H7 (cell line): ENCODE measurements around the gene AVEN. TPM values are rescaled to one million over a fixed set of nuclear protein-coding genes. Genes with fewer than 3 reads are reported as not detected.

Experiments used
- DNase-seq: peaks from one replicate; pipeline ENCODE4 v3.0.0; 2012
- H3K27me3 ChIP-seq: 2 replicates; pipeline ENCODE4 v1.6.0; 2011; ENCODE audit warnings: mild to moderate bottlenecking, low read length; ENCODE audit not compliant: control insufficient read depth, insufficient read depth
- H3K36me3 ChIP-seq: replicated peaks from 2 replicates; pipeline ENCODE4 v1.5.1; 2011; ENCODE audit warnings: low read length; ENCODE audit not compliant: control insufficient read depth, insufficient read depth
- H3K4me3 ChIP-seq: 2 replicates; pipeline ENCODE4 v1.5.1; 2011; ENCODE audit warnings: low read depth, mild to moderate bottlenecking, control low read depth, low read length, moderate library complexity; ENCODE audit not compliant: insufficient read depth
- total RNA-seq: library from RNA; depleted of rRNA; stranded (reverse); fragments of >200 nt; shearing (Covaris generic); gene quantifications from 2 replicates; pipeline ENCODE4 v1.2.3, GENCODE V29; 2014

Gene AVEN
- total RNA-seq, 1 experiment from 2014 or later: 20.1 TPM

GRCh38 chr15:33941279-33942063 lies 97.5 kb downstream of the AVEN start:
- no peaks in the 10 kb centered on the region for H3K36me3 ChIP-seq
- H3K27me3 ChIP-seq: no peaks in the 10 kb centered on the region
- no peak for DNase-seq
- H3K4me3 ChIP-seq: no peak overlapping the region

GRCh38 chr15:33934921-33935320 lies 104.1 kb downstream of the AVEN start:
- no peak for DNase-seq
- Histone ChIP-seq H3K27me3 (no peaks in the 10 kb centered on the region), H3K36me3 (no peaks in the 10 kb centered on the region), H3K4me3 (no peak overlapping the region)

DNA sequence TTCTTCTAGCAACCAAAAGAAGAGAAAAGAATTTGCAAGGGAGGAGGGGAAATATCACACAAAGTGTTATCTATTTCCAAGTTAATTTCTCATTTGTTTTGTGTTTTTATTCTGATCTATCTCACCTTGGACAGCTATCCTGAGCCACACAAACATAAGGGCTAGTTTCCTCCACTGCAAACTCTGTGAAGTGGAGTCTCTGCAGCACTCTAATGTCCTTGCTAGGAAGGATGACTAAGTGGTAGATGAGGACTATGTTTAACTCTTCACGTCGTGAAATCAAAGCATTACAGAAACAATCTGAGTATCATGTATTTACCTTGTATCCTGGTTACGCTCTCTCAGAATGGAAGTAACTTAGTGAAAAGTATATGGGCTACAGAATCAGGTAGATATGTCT lies 104.6 kb downstream of the AVEN start:
- H3K27me3 ChIP-seq: no peaks in the 10 kb centered on the region
- H3K4me3 ChIP-seq: no peak overlapping the region
- H3K36me3 ChIP-seq: no peaks in the 10 kb centered on the region
- no peak for DNase-seq

DNA sequence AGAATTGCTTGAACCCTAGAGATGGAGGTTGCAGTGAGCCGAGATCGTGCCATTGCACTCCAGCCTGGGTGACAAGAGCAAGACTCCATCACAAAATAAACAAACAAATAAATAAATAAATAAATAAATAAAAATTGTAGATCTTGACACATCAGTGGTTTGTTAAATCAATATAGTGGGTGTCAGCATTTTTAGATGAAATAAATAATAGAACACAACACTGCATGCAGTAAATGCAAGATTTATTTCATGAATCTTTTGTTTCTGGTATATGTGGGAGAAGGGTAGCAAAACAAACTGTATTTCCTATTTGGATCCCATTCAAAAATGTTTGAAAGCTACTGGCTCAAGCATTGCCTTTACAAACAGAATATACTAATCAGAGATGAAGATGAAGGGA lies 106.3 kb downstream of the AVEN start:
- H3K27me3 ChIP-seq: no peaks in the 10 kb centered on the region
- no peak for DNase-seq
- H3K36me3 ChIP-seq: no peaks in the 10 kb centered on the region
- no peak overlapping the region for H3K4me3 ChIP-seq

GRCh38 chr15:33926260-33926659 lies 112.7 kb downstream of the AVEN start:
- H3K4me3 ChIP-seq: no peak overlapping the region
- no peaks in the 10 kb centered on the region for H3K36me3 ChIP-seq
- H3K27me3 ChIP-seq: no peaks in the 10 kb centered on the region
- DNase-seq: no peak

GRCh38 chr15:33923446-33923845 lies 115.6 kb downstream of the AVEN start:
- Histone ChIP-seq H3K36me3 (no peaks in the 10 kb centered on the region), H3K4me3 (no peak overlapping the region), H3K27me3 (no peaks in the 10 kb centered on the region)
- no peak for DNase-seq

GRCh38 chr15:33915571-33916407 lies 123.2 kb downstream of the AVEN start:
- Histone ChIP-seq H3K4me3 (no peak overlapping the region), H3K36me3 (no peaks in the 10 kb centered on the region), H3K27me3 (no peaks in the 10 kb centered on the region)
- no peak for DNase-seq

GRCh38 chr15:33913459-33913858 lies 125.5 kb downstream of the AVEN start:
- DNase-seq: no peak
- Histone ChIP-seq H3K4me3 (no peak overlapping the region), H3K27me3 (no peaks in the 10 kb centered on the region), H3K36me3 (no peaks in the 10 kb centered on the region)

- Histone ChIP-seq H3K4me3 (no peak overlapping the region), H3K27me3 (no peaks in the 10 kb centered on the region), H3K36me3 (no peaks in the 10 kb centered on the region)
- no peak for DNase-seq
Observed at GRCh38 chr15:33912326-33912725, 126.7 kb downstream of the AVEN start.

GRCh38 chr15:33910741-33911140 lies 128.3 kb downstream of the AVEN start:
- no peaks in the 10 kb centered on the region for H3K27me3 ChIP-seq
- H3K36me3 ChIP-seq: no peaks in the 10 kb centered on the region
- H3K4me3 ChIP-seq: no peak overlapping the region
- DNase-seq: no peak

DNA sequence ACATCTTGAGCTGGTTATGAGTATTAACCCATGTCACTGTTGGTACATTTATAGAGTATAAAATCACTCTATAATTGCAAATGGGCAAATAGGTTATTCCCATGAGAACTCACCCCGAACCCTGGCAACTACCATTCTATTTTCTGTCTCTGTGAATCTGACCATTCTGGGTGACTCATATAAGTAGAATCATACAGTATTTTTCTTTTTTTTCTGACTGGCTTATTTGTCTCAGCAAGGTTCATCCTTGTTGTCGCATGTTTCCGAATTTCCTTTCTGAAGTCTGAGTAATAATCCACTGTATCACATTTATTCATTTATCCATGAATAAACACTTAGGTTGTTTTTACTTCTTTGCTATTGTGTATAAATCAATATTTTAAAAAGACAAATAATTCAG lies 130.6 kb downstream of the AVEN start:
- H3K4me3 ChIP-seq: no peak overlapping the region
- no peak for DNase-seq
- H3K27me3 ChIP-seq: no peaks in the 10 kb centered on the region
- H3K36me3 ChIP-seq: no peaks in the 10 kb centered on the region

GRCh38 chr15:33907326-33907725 lies 131.7 kb downstream of the AVEN start:
- no peaks in the 10 kb centered on the region for H3K27me3 ChIP-seq

GRCh38 chr15:33903661-33904060 lies 135.3 kb downstream of the AVEN start:
- Histone ChIP-seq H3K4me3 (no peak overlapping the region), H3K36me3 (no peaks in the 10 kb centered on the region), H3K27me3 (no peaks in the 10 kb centered on the region)
- DNase-seq: no peak

More at GRCh38 chr15:33907326-33907725, 131.7 kb downstream of the AVEN start:
- H3K36me3 ChIP-seq: no peaks in the 10 kb centered on the region
- DNase-seq: no peak
- no peak overlapping the region for H3K4me3 ChIP-seq

GRCh38 chr15:33902043-33902442 lies 137.0 kb downstream of the AVEN start:
- Histone ChIP-seq H3K4me3 (no peak overlapping the region), H3K36me3 (no peaks in the 10 kb centered on the region), H3K27me3 (no peaks in the 10 kb centered on the region)
- no peak for DNase-seq

DNA sequence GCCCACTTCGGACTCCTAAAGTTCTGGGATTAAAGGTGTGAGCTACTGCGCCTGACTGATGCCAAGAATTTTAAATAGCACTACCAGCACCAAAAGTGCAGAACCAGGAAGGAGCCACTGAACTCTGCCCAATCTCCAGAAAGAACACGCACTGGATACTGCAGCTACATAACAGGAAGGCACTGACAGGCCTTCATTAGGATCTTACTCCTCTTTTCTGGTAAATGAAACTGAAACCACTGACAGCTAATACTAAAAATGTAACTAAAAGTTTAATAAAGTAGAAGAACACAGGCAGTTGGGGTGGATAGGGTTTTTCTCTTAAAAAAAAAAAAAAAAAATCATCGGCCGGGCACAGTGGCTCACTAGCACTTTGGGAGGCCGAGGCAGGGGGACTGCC lies 144.8 kb downstream of the AVEN start:
- no peak for DNase-seq

More for the DNA sequence above, 144.8 kb downstream of the AVEN start:
- no peaks in the 10 kb centered on the region for H3K36me3 ChIP-seq
- H3K27me3 ChIP-seq: no peaks in the 10 kb centered on the region
- H3K4me3 ChIP-seq: no peak overlapping the region
